SJSA1 (cell line): ENCODE results near the gene DLGAP1. TPM values are rescaled to one million over a fixed set of nuclear protein-coding genes. Genes with fewer than 3 reads are reported as not detected.
"Not testable (repeated sequence)": the region's sequence is repeated elsewhere in the genome, so short reads cannot be mapped to it uniquely, and the experiment has no call there.

Experiments used
- DNase-seq, 2 experiments: peaks; one replicate each; pipeline ENCODE4 v3.0.0-alpha.2; 2015 to 2020; ENCODE audit warnings: low spot score in 2 of 2, low read depth in 1 of 2
- H3K27ac ChIP-seq: fragments of 250-450 bp; sonication (Bioruptor Pico); 2 replicates; pipeline ENCODE4 v1.5.1; 2020; ENCODE audit warnings: mild to moderate bottlenecking, moderate library complexity
- H3K27me3 ChIP-seq: fragments of 250-450 bp; sonication (Bioruptor Pico); replicated peaks from 2 replicates; pipeline ENCODE4 v1.5.1; 2020; ENCODE audit warnings: mild to moderate bottlenecking, moderate library complexity
- H3K36me3 ChIP-seq: fragments of 250-450 bp; sonication (Bioruptor Pico); 2 replicates; pipeline ENCODE4 v1.5.1; 2020; ENCODE audit warnings: mild to moderate bottlenecking
- H3K4me1 ChIP-seq: fragments of 250-450 bp; sonication (Bioruptor Pico); replicated peaks from 2 replicates; pipeline ENCODE4 v1.6.1; 2021; ENCODE audit warnings: mild to moderate bottlenecking
- H3K4me3 ChIP-seq: fragments of 250-450 bp; sonication (Bioruptor Pico); 2 replicates; pipeline ENCODE4 v1.5.1; 2020; ENCODE audit warnings: mild to moderate bottlenecking
- H3K9me3 ChIP-seq: fragments of 250-450 bp; sonication (Bioruptor Pico); replicated peaks from 2 replicates; pipeline ENCODE4 v1.5.1; 2020; ENCODE audit warnings: mild to moderate bottlenecking
- total RNA-seq: library from RNA; depleted of rRNA; stranded (reverse); fragments of >200 nt; shearing (Covaris generic); gene quantifications from 2 replicates; pipeline ENCODE4 v1.2.3, GENCODE V29; 2014

DLGAP1 gene
- total RNA-seq, 1 experiment from 2014 or later = not detected

GRCh38 chr18:3594760-3595368 is 860.2 kb downstream of the DLGAP1 start:
- peak overlapping the region; percentile 30 for H3K4me3 ChIP-seq
- H3K27me3 ChIP-seq = no peaks in the 10 kb centered on the region
- H3K36me3 ChIP-seq = no peaks in the 10 kb centered on the region
- peaks cover 42% of the 10 kb centered on the region for H3K4me1 ChIP-seq
- H3K9me3 ChIP-seq = no peaks in the 10 kb centered on the region
- peak overlapping the region; percentile 91 for H3K27ac ChIP-seq
- no peak for DNase-seq

- Histone ChIP-seq H3K9me3 (no peaks in the 10 kb centered on the region), H3K27me3 (no peaks in the 10 kb centered on the region), H3K36me3 (no peaks in the 10 kb centered on the region), H3K4me1 (peaks cover 42% of the 10 kb centered on the region), H3K27ac (peak overlapping the region; percentile 91), H3K4me3 (peak overlapping the region; percentile 30)
- DNase-seq = peak; percentile 88 to 97
Observed at GRCh38 chr18:3593904-3594759, 861.0 kb downstream of the DLGAP1 start.

- Histone ChIP-seq H3K4me1 (peaks cover 42% of the 10 kb centered on the region), H3K36me3 (no peaks in the 10 kb centered on the region), H3K27ac (peak overlapping the region; percentile 91), H3K9me3 (no peaks in the 10 kb centered on the region), H3K4me3 (peak overlapping the region; percentile 30), H3K27me3 (no peaks in the 10 kb centered on the region)
- DNase-seq = peak; percentile 90 to 92
Observed at GRCh38 chr18:3593381-3593903, 861.7 kb downstream of the DLGAP1 start.

GRCh38 chr18:3592864-3593263 is 862.2 kb downstream of the DLGAP1 start:
- no peak for DNase-seq
- H3K4me3 ChIP-seq = no peak overlapping the region
- H3K27ac ChIP-seq = peak overlapping the region; percentile 91
- no peaks in the 10 kb centered on the region for H3K36me3 ChIP-seq
- H3K4me1 ChIP-seq = peaks cover 42% of the 10 kb centered on the region
- no peaks in the 10 kb centered on the region for H3K27me3 ChIP-seq
- H3K9me3 ChIP-seq = no peaks in the 10 kb centered on the region

GRCh38 chr18:3590096-3590630 is 864.9 kb downstream of the DLGAP1 start:
- H3K9me3 ChIP-seq = no peaks in the 10 kb centered on the region
- no peak for DNase-seq
- H3K27me3 ChIP-seq = no peaks in the 10 kb centered on the region
- H3K27ac ChIP-seq = no peak overlapping the region
- peaks cover 26% of the 10 kb centered on the region for H3K4me1 ChIP-seq
- no peaks in the 10 kb centered on the region for H3K36me3 ChIP-seq
- H3K4me3 ChIP-seq = no peak overlapping the region

GRCh38 chr18:3585656-3586509 is 869.2 kb downstream of the DLGAP1 start:
- Histone ChIP-seq H3K27ac (no peak overlapping the region), H3K27me3 (no peaks in the 10 kb centered on the region), H3K36me3 (no peaks in the 10 kb centered on the region), H3K9me3 (0 out of 2 replicates have a peak, but pooled peaks cover 4% of the 10 kb centered on the region), H3K4me1 (peaks cover 19% of the 10 kb centered on the region), H3K4me3 (no peak overlapping the region)
- peak; percentile 59 to 77 for DNase-seq

- Histone ChIP-seq H3K27ac (no peak overlapping the region), H3K27me3 (no peaks in the 10 kb centered on the region), H3K9me3 (0 out of 2 replicates have a peak, but pooled peaks cover 4% of the 10 kb centered on the region), H3K36me3 (no peaks in the 10 kb centered on the region), H3K4me3 (no peak overlapping the region), H3K4me1 (peaks cover 21% of the 10 kb centered on the region)
- no peak for DNase-seq
Observed at GRCh38 chr18:3584897-3585460, 870.1 kb downstream of the DLGAP1 start.

- peaks cover 27% of the 10 kb centered on the region for H3K4me1 ChIP-seq
- H3K4me3 ChIP-seq = no peak overlapping the region
- no peak for DNase-seq
- H3K36me3 ChIP-seq = no peaks in the 10 kb centered on the region
- 0 out of 2 replicates have a peak, but pooled peaks cover 4% of the 10 kb centered on the region for H3K9me3 ChIP-seq
- H3K27ac ChIP-seq = no peak overlapping the region
- no peaks in the 10 kb centered on the region for H3K27me3 ChIP-seq
Observed at GRCh38 chr18:3584266-3584861, 870.7 kb downstream of the DLGAP1 start.

GRCh38 chr18:3583873-3584247 is 871.2 kb downstream of the DLGAP1 start:
- H3K4me3 ChIP-seq = no peak overlapping the region
- peak overlapping the region; percentile 48; the same call in 1 of the 2 replicates for H3K27ac ChIP-seq
- no peaks in the 10 kb centered on the region for H3K27me3 ChIP-seq
- no peaks in the 10 kb centered on the region for H3K36me3 ChIP-seq
- H3K9me3 ChIP-seq = 0 out of 2 replicates have a peak, but pooled peaks cover 4% of the 10 kb centered on the region
- no peak for DNase-seq
- peaks cover 33% of the 10 kb centered on the region for H3K4me1 ChIP-seq

GRCh38 chr18:3583106-3583872 is 871.8 kb downstream of the DLGAP1 start:
- not testable (repeated sequence) for H3K4me3 ChIP-seq, H3K36me3 ChIP-seq, H3K27me3 ChIP-seq, H3K9me3 ChIP-seq
- Histone ChIP-seq H3K27ac (peak overlapping the region; percentile 48; the same call in 1 of the 2 replicates), H3K4me1 (peaks cover 33% of the 10 kb centered on the region)
- peak in 1 of 2 experiments; percentile 54 for DNase-seq

- no peak overlapping the region for H3K4me3 ChIP-seq
- no peak for DNase-seq
- peaks cover 33% of the 10 kb centered on the region for H3K4me1 ChIP-seq
- H3K27ac ChIP-seq = no peak overlapping the region
- H3K27me3 ChIP-seq = no peaks in the 10 kb centered on the region
- no peaks in the 10 kb centered on the region for H3K36me3 ChIP-seq
- 0 out of 2 replicates have a peak, but pooled peaks cover 4% of the 10 kb centered on the region for H3K9me3 ChIP-seq
Observed at GRCh38 chr18:3581890-3582289, 873.2 kb downstream of the DLGAP1 start.

GRCh38 chr18:3580523-3581025 is 874.5 kb downstream of the DLGAP1 start:
- H3K36me3 ChIP-seq, H3K4me3 ChIP-seq, DNase-seq, H3K27ac ChIP-seq, H3K9me3 ChIP-seq, H3K27me3 ChIP-seq: not testable (repeated sequence)
- H3K4me1 ChIP-seq = peaks cover 28% of the 10 kb centered on the region
